Peyer's patch (tissue), 4 donors: Measurements from ENCODE around the gene AGR2. TPM values are rescaled to one million over a fixed set of nuclear protein-coding genes. Genes with fewer than 3 reads are reported as not detected.

Source experiments
- DNase-seq, 3 donors: peaks; one replicate each; pipeline ENCODE4 v3.0.0-alpha.2; 2017 to 2019
- H3K27ac ChIP-seq, 4 donors: fragments of 200-600 bp; sonication (generic); one replicate each; pipeline ENCODE4 v1.5.1; 2016 to 2019
- H3K27me3 ChIP-seq, 2 donors: fragments of 200-600 bp; sonication (generic); one replicate each; pipeline ENCODE4 v1.5.1; 2019
- H3K36me3 ChIP-seq, 3 donors: fragments of 200-600 bp; sonication (generic); one replicate each; pipeline ENCODE4 v1.5.1; 2016 to 2019
- H3K4me1 ChIP-seq, 4 donors: fragments of 200-600 bp; sonication (generic); one replicate each; pipeline ENCODE4 v1.5.1; 2016 to 2019
- H3K4me3 ChIP-seq, 4 donors: fragments of 200-600 bp; sonication (generic); 1 replicate in 3 of 4; 2 replicates in 1 of 4; pipeline ENCODE4 v1.5.1; 2016 to 2019; ENCODE audit warnings: mild to moderate bottlenecking in 1 of 4
- H3K9me3 ChIP-seq, 4 donors: fragments of 200-600 bp; sonication (generic); one replicate each; pipeline ENCODE4 v1.5.1; 2016 to 2019; ENCODE audit warnings: mild to moderate bottlenecking in 1 of 4
- CTCF ChIP-seq, 6 experiments: fragments of 450-650 bp in 4 of 6; fragments of 200-600 bp in 2 of 6; sonication (generic) in 1 of 6; IDR thresholded peaks; one replicate each; pipeline ENCODE4 v1.5.1; 2017 to 2019; ENCODE audit warnings: antibody characterized with exemption in 6 of 6, mild to moderate bottlenecking in 3 of 6, moderate library complexity in 1 of 6
- POLR2A ChIP-seq, 2 donors: fragments of 450-650 bp; IDR thresholded peaks; one replicate each; pipeline ENCODE4 v1.5.1; 2017; ENCODE audit warnings: antibody characterized with exemption in 2 of 2, mild to moderate bottlenecking in 2 of 2, moderate library complexity in 2 of 2
- total RNA-seq, 4 donors: library from RNA; depleted of rRNA; stranded (reverse); fragments of >200 nt; gene quantifications; one replicate each; pipeline ENCODE4 v1.1.0, GENCODE V29; 2016

AGR2 gene
- total RNA-seq, 4 donors from 2014 or later: 49.5 to 282 (median 252) TPM

GRCh38 chr7:16818732-16819131, 13.9 kb upstream of the AGR2 start:
- Histone ChIP-seq H3K4me3 (no peak overlapping the region), H3K27me3 (no peaks in the 10 kb centered on the region), H3K27ac (no peak overlapping the region), H3K9me3 (no peaks in the 10 kb centered on the region), H3K4me1 (peaks cover 0 to 5% (median 0%) of the 10 kb centered on the region in 4 donors), H3K36me3 (no peaks in the 10 kb centered on the region)
- no peak for TF ChIP-seq POLR2A (IDR thresholded peaks at IDR 0.05)
- TF ChIP-seq CTCF (IDR thresholded peaks at IDR 0.05): no peak
- no peak for DNase-seq

- Histone ChIP-seq H3K4me1 (peaks cover 0 to 5% (median 0%) of the 10 kb centered on the region in 4 donors), H3K9me3 (no peaks in the 10 kb centered on the region), H3K4me3 (no peak overlapping the region), H3K27me3 (no peaks in the 10 kb centered on the region), H3K27ac (no peak overlapping the region), H3K36me3 (no peaks in the 10 kb centered on the region)
- TF ChIP-seq POLR2A (IDR thresholded peaks at IDR 0.05): no peak
- TF ChIP-seq CTCF (IDR thresholded peaks at IDR 0.05): no peak
- DNase-seq: no peak
Measured at GRCh38 chr7:16817536-16817935, 12.7 kb upstream of the AGR2 start.

GRCh38 chr7:16816824-16817223, 12.0 kb upstream of the AGR2 start:
- no peak for TF ChIP-seq CTCF (IDR thresholded peaks at IDR 0.05)
- TF ChIP-seq POLR2A (IDR thresholded peaks at IDR 0.05): no peak
- Histone ChIP-seq H3K36me3 (no peaks in the 10 kb centered on the region), H3K27me3 (no peaks in the 10 kb centered on the region), H3K27ac (peak overlapping the region in 1 of 4 donors; percentile 34), H3K9me3 (no peaks in the 10 kb centered on the region), H3K4me3 (no peak overlapping the region), H3K4me1 (peaks cover 0 to 5% (median 0%) of the 10 kb centered on the region in 4 donors)
- DNase-seq: no peak

- no peak overlapping the region for H3K27ac ChIP-seq
Measured at GRCh38 chr7:16815001-16815400, 10.2 kb upstream of the AGR2 start.

GRCh38 chr7:16813232-16813616, 8.4 kb upstream of the AGR2 start:
- no peak for TF ChIP-seq POLR2A (IDR thresholded peaks at IDR 0.05)
- Histone ChIP-seq H3K27ac (no peak overlapping the region), H3K4me3 (no peak overlapping the region), H3K36me3 (no peaks in the 10 kb centered on the region), H3K27me3 (no peaks in the 10 kb centered on the region), H3K4me1 (peaks cover 0 to 5% (median 0%) of the 10 kb centered on the region in 4 donors), H3K9me3 (no peaks in the 10 kb centered on the region)
- DNase-seq: no peak

More at GRCh38 chr7:16815001-16815400, 10.2 kb upstream of the AGR2 start:
- no peaks in the 10 kb centered on the region for H3K36me3 ChIP-seq
- no peaks in the 10 kb centered on the region for H3K9me3 ChIP-seq
- H3K27me3 ChIP-seq: no peaks in the 10 kb centered on the region
- TF ChIP-seq CTCF (IDR thresholded peaks at IDR 0.05): no peak
- TF ChIP-seq POLR2A (IDR thresholded peaks at IDR 0.05): no peak
- peaks cover 0 to 5% (median 0%) of the 10 kb centered on the region in 4 donors for H3K4me1 ChIP-seq
- H3K4me3 ChIP-seq: no peak overlapping the region
- no peak for DNase-seq

GRCh38 chr7:16812542-16813231, 7.9 kb upstream of the AGR2 start:
- H3K4me1 ChIP-seq: peaks cover 0 to under 1% (median 0%) of the 10 kb centered on the region in 4 donors
- no peaks in the 10 kb centered on the region for H3K9me3 ChIP-seq
- TF ChIP-seq CTCF (IDR thresholded peaks at IDR 0.05): no peak
- H3K36me3 ChIP-seq: no peaks in the 10 kb centered on the region
- no peaks in the 10 kb centered on the region for H3K27me3 ChIP-seq
- H3K27ac ChIP-seq: no peak overlapping the region
- H3K4me3 ChIP-seq: no peak overlapping the region
- DNase-seq: no peak
